MM.1S (cell line): ENCODE results near the gene PIGP.
A peak's percentile ranks its signal among the peaks of the same experiment; 100 is the strongest.

Experiments used
- DNase-seq: peaks from one replicate; pipeline ENCODE4 v3.0.0-alpha.2; 2015
- H2AFZ ChIP-seq: fragments of 300-600 bp; sonication (generic); 2 replicates; pipeline ENCODE4 v1.6.0; 2016; ENCODE audit warnings: antibody characterized with exemption, low read length
- H3F3A ChIP-seq: fragments of 300-600 bp; sonication (generic); 2 replicates; pipeline ENCODE4 v1.6.1; 2016; ENCODE audit warnings: mild to moderate bottlenecking, antibody characterized with exemption, low read length, moderate library complexity, mixed read lengths; ENCODE audit not compliant: insufficient read depth
- H3K27ac ChIP-seq: fragments of 300-600 bp; sonication (generic); 2 replicates; pipeline ENCODE4 v1.5.1; 2016; ENCODE audit warnings: mild to moderate bottlenecking, low read length
- H3K27me3 ChIP-seq: fragments of 300-600 bp; sonication (generic); replicated peaks from 2 replicates; pipeline ENCODE4 v1.6.0; 2016; ENCODE audit warnings: low read length; ENCODE audit not compliant: insufficient read depth
- H3K36me3 ChIP-seq: fragments of 300-600 bp; sonication (generic); replicated peaks from 2 replicates; pipeline ENCODE4 v1.6.1; 2016; ENCODE audit warnings: mild to moderate bottlenecking, low read length, mixed read lengths; ENCODE audit not compliant: insufficient read depth
- H3K4me1 ChIP-seq: fragments of 300-600 bp; sonication (generic); 2 replicates; pipeline ENCODE4 v1.6.1; 2016; ENCODE audit warnings: low read length, mixed read lengths
- H3K4me2 ChIP-seq: fragments of 300-600 bp; sonication (generic); 2 replicates; pipeline ENCODE4 v1.6.0; 2016; ENCODE audit warnings: low read depth, low read length
- H3K4me3 ChIP-seq: fragments of 300-600 bp; sonication (generic); 2 replicates; pipeline ENCODE4 v1.5.1; 2016; ENCODE audit warnings: low read length, mixed read lengths
- H3K79me2 ChIP-seq: fragments of 300-600 bp; sonication (generic); 2 replicates; pipeline ENCODE4 v1.6.1; 2016; ENCODE audit warnings: mixed run types, low read length, mixed read lengths
- H3K9ac ChIP-seq: fragments of 300-600 bp; sonication (generic); 2 replicates; pipeline ENCODE4 v1.6.1; 2016; ENCODE audit warnings: low read length, mixed read lengths
- H3K9me2 ChIP-seq: fragments of 300-600 bp; sonication (generic); replicated peaks from 2 replicates; pipeline ENCODE4 v1.6.1; 2016; ENCODE audit warnings: mild to moderate bottlenecking, low read length, mixed read lengths; ENCODE audit not compliant: insufficient read depth
- H3K9me3 ChIP-seq: fragments of 300-600 bp; sonication (generic); replicated peaks from 2 replicates; pipeline ENCODE4 v1.6.1; 2016; ENCODE audit warnings: mild to moderate bottlenecking, low read length, mixed read lengths; ENCODE audit not compliant: insufficient read depth
- H4K20me1 ChIP-seq: fragments of 300-600 bp; sonication (generic); 2 replicates; pipeline ENCODE4 v1.6.1; 2016; ENCODE audit warnings: mild to moderate bottlenecking, low read length, moderate library complexity, mixed read lengths; ENCODE audit not compliant: insufficient read depth
- EZH2 ChIP-seq: fragments of 300-600 bp; sonication (generic); optimal IDR thresholded peaks from 2 replicates; pipeline ENCODE3; 2017; ENCODE audit warnings: low read depth, mild to moderate bottlenecking, antibody characterized with exemption, low read length, mixed read lengths
- EZH2phosphoT487 ChIP-seq: fragments of 300-600 bp; sonication (generic); IDR thresholded peaks from 2 replicates; pipeline ENCODE4 v1.6.1; 2018; ENCODE audit warnings: antibody characterized with exemption, low read length
- TF ChIP-seq, protein P1 (sequence below): fragments of 300-600 bp; sonication (generic); IDR thresholded peaks from 2 replicates; pipeline ENCODE4 v1.5.1; 2016; ENCODE audit warnings: antibody characterized with exemption, low read length, mixed read lengths

Gene PIGP

DNA sequence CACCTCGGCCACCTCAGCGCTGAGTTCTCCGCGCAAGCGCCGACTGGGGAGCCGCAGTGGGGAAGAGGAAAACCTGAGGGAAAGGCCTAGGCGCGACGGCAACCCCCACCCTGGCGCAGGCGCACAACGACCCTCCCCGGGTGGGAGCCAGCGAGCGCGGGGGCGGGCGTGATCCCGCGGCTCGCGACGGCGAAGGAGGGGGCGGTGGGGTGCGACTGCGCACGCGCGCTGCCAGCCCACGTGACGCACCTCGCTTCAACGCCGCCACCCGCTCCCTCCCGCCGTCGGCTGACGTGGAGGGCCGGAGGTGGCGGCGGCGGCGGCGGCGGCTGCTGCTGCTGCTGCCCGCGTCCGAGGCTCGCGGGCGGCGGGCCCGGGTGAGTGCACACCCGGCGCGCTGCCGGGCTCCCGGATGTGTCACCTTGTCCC lies at the start of gene PIGP, which contains the start of gene TTC3:
TSS of gene PIGP (minus strand) at position 84 of the 429 bp plus-strand sequence. CDS start 556 bp downstream, outside the sequence.
TSS of gene TTC3 (plus strand) at position 267 of the 429 bp plus-strand sequence. CDS start 14,004 bp downstream, outside the sequence.
- H4K20me1 ChIP-seq, result no peaks in the 10 kb centered on the region
- peak within 1 kb of the TSS; percentile 87 for H3K9ac ChIP-seq
- H3K36me3 ChIP-seq, result no peaks in the 10 kb centered on the region
- peaks cover 13% of the 10 kb centered on the region for H3K4me1 ChIP-seq
- H2AFZ ChIP-seq, result peak within 1 kb of the TSS; percentile 98
- no peaks in the 10 kb centered on the region for H3K9me3 ChIP-seq
- H3K27ac ChIP-seq, result peak within 1 kb of the TSS; percentile 41; the same call in 1 of the 2 replicates
- TF ChIP-seq EZH2phosphoT487 (no peak), EZH2 (no peak)
- TF ChIP-seq, protein P1, sequence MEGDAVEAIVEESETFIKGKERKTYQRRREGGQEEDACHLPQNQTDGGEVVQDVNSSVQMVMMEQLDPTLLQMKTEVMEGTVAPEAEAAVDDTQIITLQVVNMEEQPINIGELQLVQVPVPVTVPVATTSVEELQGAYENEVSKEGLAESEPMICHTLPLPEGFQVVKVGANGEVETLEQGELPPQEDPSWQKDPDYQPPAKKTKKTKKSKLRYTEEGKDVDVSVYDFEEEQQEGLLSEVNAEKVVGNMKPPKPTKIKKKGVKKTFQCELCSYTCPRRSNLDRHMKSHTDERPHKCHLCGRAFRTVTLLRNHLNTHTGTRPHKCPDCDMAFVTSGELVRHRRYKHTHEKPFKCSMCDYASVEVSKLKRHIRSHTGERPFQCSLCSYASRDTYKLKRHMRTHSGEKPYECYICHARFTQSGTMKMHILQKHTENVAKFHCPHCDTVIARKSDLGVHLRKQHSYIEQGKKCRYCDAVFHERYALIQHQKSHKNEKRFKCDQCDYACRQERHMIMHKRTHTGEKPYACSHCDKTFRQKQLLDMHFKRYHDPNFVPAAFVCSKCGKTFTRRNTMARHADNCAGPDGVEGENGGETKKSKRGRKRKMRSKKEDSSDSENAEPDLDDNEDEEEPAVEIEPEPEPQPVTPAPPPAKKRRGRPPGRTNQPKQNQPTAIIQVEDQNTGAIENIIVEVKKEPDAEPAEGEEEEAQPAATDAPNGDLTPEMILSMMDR, result no peak
- H3K4me3 ChIP-seq, result peak within 1 kb of the TSS; percentile 84
- no peaks in the 10 kb centered on the region for H3K27me3 ChIP-seq
- DNase-seq, result peak; percentile 98
- no peaks in the 10 kb centered on the region for H3K9me2 ChIP-seq
- peak within 1 kb of the TSS; percentile 95 for H3K4me2 ChIP-seq
- peaks cover 43% of the 10 kb centered on the region for H3K79me2 ChIP-seq
- H3F3A ChIP-seq, result no peaks in the 10 kb centered on the region

DNA sequence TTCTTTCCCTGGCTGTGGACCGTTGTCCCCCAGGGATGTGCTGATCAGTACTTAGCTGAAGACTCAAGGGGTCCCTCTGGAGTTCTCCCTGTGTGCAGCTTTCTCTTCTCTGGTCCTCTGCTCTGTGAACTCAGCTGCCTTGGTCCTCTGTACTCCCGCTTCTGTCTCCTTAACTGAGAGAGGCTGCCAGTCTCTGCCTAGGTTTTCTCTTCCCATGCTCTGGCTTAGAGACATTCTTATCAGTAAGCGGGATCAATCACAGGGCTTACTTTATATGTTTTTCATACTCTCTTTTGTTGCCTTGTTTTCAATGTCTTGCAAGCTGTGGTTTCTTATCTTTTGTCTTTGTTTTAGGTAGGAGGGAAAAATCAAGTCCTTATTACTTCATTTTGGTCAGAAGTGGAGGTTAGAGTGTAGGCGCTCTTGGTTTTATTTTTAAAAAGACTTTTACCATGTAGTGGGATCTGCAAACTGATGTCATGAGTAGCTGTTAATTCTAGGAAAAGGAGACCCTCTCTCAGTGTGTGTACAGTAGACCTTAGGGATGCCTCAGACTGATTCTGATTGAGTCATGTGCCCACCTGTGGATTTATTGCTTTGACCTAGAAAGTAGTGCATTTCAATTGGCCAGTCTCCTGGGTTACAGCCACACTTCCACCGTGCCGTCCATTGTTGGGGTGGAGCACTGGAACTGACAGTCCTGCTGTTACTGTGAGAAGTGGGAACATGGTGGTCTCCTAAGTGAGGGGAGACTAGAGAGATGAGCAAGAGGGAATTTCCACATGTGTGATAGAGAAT lies 46.7 kb upstream of the PIGP start:
- H3F3A ChIP-seq, result no peaks in the 10 kb centered on the region
- H4K20me1 ChIP-seq, result no peaks in the 10 kb centered on the region
- no peak overlapping the region for H3K4me2 ChIP-seq
- no peaks in the 10 kb centered on the region for H3K36me3 ChIP-seq
- TF ChIP-seq EZH2, result no peak
- no peak for TF ChIP-seq EZH2phosphoT487
- TF ChIP-seq, protein P1, result no peak
- no peak overlapping the region for H3K9ac ChIP-seq
- no peaks in the 10 kb centered on the region for H3K9me3 ChIP-seq
- no peaks in the 10 kb centered on the region for H3K4me1 ChIP-seq
- H2AFZ ChIP-seq, result no peak overlapping the region
- no peaks in the 10 kb centered on the region for H3K9me2 ChIP-seq
- H3K27ac ChIP-seq, result no peak overlapping the region
- no peaks in the 10 kb centered on the region for H3K27me3 ChIP-seq
- H3K79me2 ChIP-seq, result no peaks in the 10 kb centered on the region
- DNase-seq, result no peak
- H3K4me3 ChIP-seq, result no peak overlapping the region

GRCh38 chr21:37118187-37118826 lies 45.4 kb upstream of the PIGP start:
- Histone ChIP-seq H4K20me1 (no peaks in the 10 kb centered on the region), H3F3A (no peaks in the 10 kb centered on the region), H3K27me3 (no peaks in the 10 kb centered on the region), H3K9me3 (no peaks in the 10 kb centered on the region), H3K9me2 (no peaks in the 10 kb centered on the region), H3K27ac (no peak overlapping the region), H3K36me3 (no peaks in the 10 kb centered on the region), H3K9ac (no peak overlapping the region), H2AFZ (no peak overlapping the region), H3K4me3 (no peak overlapping the region), H3K79me2 (no peaks in the 10 kb centered on the region), H3K4me2 (no peak overlapping the region), H3K4me1 (no peaks in the 10 kb centered on the region)
- DNase-seq, result no peak
- TF ChIP-seq, protein P1, result no peak
- no peak for TF ChIP-seq EZH2
- no peak for TF ChIP-seq EZH2phosphoT487
